GM18498 (cell line): Measurements from ENCODE around the gene TPST2.

Experiments
- ATAC-seq: cut with Tn5 transposase; IDR thresholded peaks from one replicate; pipeline ENCODE4 v1.9.1; 2021; ENCODE audit warnings: mild to moderate bottlenecking, moderate library complexity; ENCODE audit not compliant: unreplicated experiment

TPST2 gene

DNA sequence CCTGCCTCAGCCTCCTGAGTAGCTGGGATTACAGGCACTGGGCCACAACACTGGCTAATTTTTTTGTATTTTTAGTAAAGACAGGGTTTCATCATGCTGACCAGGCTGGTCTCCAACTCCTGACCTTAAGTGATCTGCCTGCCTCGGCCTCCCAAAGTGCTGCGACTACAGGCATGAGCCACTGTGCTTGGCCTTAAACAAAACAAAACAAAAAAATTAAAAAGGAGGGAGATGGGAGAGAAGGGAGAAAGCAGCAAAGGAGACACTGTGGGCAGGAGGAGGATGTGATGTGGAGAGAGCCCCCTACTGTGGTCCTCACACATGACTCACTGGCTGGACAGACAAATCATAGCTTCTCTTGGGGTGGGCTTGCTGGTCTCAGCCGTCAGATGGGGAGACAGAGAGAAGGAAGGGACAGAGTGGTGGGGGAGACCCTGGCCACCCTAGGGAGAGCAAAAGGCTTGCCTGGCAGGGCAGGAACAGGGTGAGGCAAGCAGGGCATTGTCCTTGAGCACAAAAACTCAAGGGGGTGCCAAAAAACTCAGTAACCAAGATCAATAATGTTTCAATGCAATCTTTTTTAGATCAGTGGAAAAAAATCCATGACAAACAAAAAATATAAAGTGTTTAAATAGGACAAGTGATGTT is 31.6 kb downstream of the TPST2 start:
- no peak for ATAC-seq

DNA sequence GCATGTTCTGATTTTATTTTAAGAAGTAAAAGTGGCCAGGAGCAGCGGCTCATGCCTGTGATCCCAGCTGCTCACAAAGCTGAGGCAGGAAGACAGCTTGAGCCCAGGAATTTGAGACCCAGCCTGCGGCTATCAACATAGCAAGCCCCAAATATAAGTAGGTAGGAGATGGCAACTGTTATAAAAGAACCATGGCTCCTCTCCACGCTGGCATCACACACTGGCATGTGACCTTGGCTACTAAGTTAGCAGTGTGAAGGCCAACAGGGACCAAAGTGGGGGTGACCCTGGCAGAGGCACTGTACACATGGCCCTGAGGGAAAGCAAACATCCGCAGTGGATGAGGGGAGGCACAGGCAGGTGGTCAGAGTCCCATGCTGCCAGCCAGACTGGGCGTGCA is 33.0 kb downstream of the TPST2 start:
- ATAC-seq: no peak

- no peak for ATAC-seq
Measured at GRCh38 chr22:26555478-26555877, 34.5 kb downstream of the TPST2 start.

DNA sequence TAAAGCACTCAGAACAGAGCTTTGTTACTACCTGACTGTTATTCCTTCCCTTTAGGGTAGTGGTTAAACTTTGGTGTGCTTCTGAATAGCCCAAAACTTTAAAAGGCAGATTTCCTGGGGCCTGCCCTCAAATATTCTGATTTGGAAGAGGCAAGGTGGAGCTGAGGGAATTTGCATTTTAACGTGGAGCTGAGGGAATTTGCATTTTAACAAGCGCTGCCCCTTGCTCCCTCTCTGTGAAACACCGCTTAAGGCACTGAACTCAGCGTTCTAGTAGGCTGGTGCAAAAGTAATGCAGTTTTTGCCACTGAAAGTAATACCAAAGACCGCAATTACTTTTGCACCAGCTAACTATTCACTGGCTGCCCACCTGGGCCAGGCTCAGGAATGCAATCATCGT is 35.0 kb downstream of the TPST2 start:
- ATAC-seq: no peak

DNA sequence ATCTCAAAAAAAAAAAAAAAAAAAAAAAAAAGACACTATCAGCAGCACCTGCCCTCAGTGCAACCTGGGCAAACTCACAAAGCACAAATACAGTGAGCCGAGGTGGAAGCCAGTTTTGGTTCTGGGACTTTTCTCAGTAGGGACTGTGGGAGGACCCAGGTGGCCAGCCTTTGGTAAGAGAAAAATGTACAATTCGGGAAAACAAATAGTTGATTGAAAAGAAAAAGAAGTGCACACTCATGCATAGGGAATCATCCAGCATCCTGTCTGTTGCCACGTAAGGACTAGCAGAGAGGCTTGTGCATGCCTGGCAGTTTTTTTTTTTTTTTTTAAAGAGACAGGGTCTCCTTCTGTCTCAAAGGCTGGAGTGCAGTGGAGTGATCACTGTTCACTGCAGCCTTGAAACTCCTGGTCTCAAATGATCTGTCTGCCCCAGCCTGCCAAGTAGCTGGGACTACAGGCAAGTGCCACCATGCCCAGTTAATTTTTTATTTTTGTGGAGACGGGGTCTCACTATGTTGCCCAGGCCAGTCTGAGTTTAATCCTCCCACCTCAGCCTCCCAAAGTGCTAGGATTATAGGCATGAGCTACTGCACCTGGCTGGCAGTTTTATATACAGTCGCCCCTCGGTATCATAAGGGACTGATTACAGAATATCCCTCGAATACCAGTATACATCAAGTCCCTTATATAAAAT is 36.7 kb downstream of the TPST2 start:
- no peak for ATAC-seq

GRCh38 chr22:26552466-26552865 is 37.5 kb downstream of the TPST2 start:
- ATAC-seq: no peak

DNA sequence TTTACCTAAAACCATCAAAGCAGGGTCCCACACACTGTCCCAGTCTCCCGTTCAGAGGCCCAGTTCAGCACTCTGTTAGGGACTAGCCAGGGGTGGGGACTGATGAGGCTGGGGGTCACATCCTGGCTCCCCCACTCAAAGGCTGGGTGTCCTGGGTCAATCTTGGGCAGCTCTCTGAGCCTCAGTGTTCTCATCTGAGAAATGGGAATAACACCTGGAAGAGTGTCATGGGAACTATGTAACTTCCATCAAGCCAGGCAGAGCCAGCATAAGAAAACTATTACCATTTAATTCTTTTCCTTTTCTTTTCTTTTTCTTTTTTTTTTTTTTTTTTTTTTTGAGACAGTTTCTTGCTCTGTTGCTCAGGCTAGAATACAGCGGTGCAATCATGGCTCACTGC is 38.4 kb downstream of the TPST2 start:
- ATAC-seq: no peak

- no peak for ATAC-seq
Measured at GRCh38 chr22:26550498-26551033, 39.4 kb downstream of the TPST2 start.

- no peak for ATAC-seq
Measured at GRCh38 chr22:26549902-26550497, 39.9 kb downstream of the TPST2 start.

DNA sequence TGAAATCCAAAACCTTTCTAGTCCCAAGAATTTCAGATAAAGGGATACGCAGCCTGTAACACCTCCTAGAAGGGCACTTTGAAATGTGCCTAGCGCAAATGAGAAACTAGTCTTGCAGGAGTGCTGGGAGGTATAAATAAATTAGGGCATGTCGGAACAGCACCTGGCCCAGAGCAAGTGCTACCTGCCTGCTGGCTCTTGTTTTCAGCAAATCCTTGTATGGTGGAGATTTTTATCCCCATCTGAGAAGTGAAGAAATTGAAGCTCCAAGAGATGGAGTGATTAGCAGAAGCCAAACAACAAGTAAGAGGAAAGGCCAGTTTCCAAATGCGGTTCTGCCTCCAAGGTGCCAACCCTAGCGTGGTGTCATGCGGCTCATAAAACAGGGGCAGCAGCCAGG is 40.9 kb downstream of the TPST2 start:
- no peak for ATAC-seq

DNA sequence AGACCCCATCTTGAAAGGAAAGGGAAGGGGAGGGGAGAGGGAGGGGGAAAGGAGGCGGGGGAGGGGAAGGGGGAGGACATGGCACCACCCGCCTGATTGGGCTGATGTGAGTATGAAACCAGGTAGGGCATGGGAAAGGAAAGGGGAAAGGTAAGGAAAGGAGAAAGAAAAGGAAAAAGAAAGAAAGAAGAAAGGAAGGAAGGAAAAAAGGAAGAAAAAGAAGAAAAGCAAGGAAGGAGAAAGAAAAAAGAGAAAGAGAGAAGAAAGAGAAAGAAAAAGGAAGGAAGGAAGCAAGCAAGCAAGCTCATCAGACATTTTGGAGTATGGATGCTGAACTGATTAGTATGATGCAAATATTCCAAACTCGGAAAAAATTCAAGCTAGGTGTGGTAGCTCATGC is 41.6 kb downstream of the TPST2 start:
- no peak for ATAC-seq

DNA sequence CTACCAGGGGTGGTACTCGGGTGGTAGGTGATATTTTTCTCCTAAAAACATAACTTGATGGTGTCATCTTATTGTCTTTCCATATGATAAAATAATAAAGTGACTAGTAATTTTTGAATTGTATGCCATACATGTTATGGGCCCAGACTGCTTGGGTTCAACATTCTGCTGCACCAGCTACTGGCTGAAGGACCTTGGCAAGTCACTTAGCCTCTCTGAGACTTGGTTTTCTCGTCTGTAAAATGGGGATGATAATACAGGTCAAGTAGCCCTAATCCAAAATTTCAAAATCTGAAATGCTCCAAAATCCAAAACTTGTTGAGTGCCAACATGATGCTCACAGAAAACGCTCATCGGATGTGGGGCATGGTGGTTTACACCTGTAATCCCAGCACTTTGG is 42.1 kb downstream of the TPST2 start:
- ATAC-seq: no peak

DNA sequence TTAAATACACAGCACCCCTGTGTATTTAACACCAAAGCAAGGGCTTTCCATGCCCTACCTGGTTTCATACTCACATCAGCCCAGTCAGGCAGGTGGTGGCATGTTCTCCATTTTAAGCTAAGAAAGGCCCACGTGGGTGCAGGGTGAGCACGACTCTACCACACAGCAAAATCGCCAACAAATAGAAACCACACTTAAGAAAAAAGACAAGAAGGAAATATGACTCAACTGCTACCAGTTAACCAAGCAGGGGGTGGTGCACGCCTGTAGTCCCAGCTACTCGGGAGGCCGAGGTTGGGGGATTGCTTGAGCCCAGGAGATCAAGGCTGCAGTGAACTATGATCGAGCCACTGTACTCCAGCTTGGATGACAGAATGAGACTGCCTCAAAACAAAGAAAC is 42.5 kb downstream of the TPST2 start:
- ATAC-seq: no peak

DNA sequence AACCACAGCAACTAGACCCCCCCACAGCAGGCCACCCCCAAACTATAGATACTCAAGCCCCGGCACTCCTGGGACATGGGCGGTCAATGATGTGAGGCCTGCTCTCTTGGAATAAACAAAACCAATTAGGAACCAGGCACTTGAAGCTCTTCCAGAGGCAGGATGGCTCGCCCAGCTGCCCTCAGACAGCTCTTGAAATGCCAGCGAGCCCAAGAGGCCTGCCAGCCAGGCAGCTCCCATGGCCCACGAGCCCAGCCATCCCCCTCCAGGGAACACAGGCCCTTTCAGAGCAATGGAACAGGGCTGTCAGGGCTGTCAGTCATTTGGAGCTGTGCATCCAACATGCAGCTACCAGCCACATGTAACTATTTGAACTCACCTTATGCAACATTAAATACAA is 43.6 kb downstream of the TPST2 start:
- ATAC-seq: no peak

GRCh38 chr22:26545827-26546226 is 44.1 kb downstream of the TPST2 start:
- no peak for ATAC-seq

DNA sequence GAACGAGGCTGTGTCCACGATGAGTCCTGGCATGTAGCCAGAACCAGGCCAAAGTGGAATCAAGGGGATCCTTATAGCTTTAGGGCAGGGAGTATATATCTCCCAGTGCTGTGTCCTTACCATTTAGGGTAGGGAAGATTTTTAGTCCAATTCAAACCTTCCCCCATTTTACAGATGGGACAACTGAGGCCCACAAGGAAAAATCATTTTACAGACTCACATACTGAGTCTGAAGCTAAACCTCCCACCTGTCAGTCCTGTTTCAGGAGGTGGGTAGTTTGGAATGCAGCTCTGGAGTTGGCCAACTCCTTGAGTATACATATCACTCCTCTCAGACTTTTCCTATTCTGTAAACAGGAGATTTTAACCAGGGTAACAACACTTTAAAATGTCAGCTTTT is 44.5 kb downstream of the TPST2 start:
- no peak for ATAC-seq

DNA sequence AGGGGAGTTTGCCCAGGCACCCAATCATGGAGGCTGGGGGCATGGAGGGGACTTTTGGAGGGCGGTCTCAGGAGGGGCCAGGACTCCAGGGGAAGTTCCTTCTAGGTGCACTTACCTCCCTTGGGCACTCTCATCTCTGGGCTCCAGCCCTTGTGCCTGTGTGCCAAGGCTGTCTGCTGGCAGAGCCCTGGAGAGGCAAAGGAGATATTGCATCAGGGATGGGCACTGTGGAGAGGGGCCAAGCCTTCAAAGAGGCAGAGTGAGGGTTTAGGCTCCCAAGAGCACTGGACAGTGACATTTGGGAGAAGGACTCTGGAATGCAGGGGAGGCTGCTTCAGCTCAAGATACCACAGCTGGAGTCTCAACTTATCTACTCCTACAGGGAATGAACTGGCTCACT is 45.4 kb downstream of the TPST2 start:
- ATAC-seq: no peak

DNA sequence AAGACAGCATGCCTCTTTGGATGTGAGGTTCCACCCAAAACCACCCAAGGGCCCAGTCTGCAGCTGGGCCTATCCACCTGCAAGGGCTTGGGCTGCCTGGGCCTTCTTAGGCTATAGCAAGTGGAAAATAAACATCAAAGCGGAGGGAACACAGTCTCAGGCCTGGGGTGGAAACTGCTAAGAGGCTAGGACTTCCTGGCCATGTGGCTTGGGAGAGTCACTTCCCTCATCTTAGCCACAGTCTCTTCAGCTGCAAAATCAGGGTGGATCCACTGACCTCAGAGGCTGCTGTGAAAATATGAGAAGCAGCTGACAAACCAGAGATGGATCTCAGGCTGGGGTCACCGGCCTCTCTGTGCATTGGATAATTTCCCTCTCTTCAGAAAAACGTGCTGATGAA is 47.1 kb downstream of the TPST2 start:
- ATAC-seq: no peak

DNA sequence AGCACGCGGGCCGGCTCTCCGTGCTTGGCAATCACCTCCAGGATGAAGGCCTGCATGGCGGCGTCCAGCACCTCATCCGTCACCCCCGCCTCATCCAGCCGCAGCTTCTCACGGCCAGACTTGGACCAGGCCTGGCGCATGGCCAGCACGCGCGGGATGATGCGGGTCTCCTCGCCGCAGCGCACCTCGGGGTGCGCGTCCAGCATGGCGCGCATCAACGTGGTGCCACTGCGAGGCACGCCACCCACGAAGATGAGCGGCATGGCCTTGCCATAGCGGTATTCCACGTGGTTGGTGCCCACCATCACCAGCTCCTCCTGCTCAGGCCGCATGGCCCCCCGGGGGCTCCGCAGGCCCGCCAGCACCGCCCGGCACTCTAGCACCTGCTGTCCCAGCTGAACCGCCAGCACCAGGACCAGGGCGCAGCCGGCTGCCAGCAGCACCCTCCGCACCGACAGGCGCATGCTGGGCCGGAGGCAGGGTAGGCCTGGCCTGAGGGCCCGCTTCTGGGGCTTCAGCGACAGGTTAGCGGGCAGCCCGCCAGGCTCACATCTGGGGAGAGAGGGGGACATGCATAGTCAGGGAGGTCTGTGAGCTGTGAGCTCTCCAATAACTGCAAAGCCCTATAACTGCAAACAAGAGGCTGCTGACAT is 48.6 kb downstream of the TPST2 start:
- ATAC-seq: no peak

DNA sequence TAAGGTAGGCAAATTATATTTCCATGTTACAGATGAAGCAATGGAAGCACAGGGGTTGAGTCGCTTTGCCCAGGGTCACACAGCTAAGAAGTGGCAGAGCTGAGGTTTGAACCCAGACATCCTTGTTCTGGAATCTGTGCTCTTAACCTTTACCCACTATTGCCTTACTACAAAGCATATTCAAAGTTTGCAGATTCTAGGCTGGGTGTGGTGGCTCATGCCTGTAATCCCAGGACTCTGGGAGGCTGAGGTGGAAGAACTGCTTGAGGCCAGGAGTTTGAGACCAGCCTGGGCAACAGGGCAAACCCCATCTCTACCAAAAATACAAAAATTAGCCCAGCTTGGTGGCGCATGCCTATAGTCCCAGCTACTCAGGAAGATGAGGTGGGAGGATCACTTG is 49.8 kb downstream of the TPST2 start:
- no peak for ATAC-seq

- ATAC-seq: no peak
Measured at GRCh38 chr22:26536762-26537134, 53.2 kb downstream of the TPST2 start.
